CD4-positive, alpha-beta T cell treated with Interleukin-15 for 1 hour (primary cell): ENCODE measurements around the gene NAIF1.
"Not testable (repeated sequence)": the region's sequence is repeated elsewhere in the genome, so short reads cannot be mapped to it uniquely, and the experiment has no call there.

Experiments used
- DNase-seq: peaks from one replicate; pipeline ENCODE4 v3.0.0-alpha.2; 2020

NAIF1 gene

GRCh38 chr9:128025736-128026135 is 41.4 kb downstream of the NAIF1 start:
- DNase-seq = no peak

- DNase-seq = no peak
Observed at GRCh38 chr9:128024761-128025308, 42.3 kb downstream of the NAIF1 start.

- DNase-seq = not testable (repeated sequence)
Observed at GRCh38 chr9:128023671-128024070, 43.4 kb downstream of the NAIF1 start.

GRCh38 chr9:128022886-128023285 is 44.2 kb downstream of the NAIF1 start:
- DNase-seq = no peak

- no peak for DNase-seq
Observed at GRCh38 chr9:128021098-128021497, 46.0 kb downstream of the NAIF1 start.

GRCh38 chr9:128020692-128021091 is 46.4 kb downstream of the NAIF1 start:
- no peak for DNase-seq

GRCh38 chr9:128015696-128016095 is 51.4 kb downstream of the NAIF1 start:
- DNase-seq = no peak
